ENCODE results near the gene GOLGA8S.
"Not testable (repeated sequence)": the region's sequence is repeated elsewhere in the genome, so short reads cannot be mapped to it uniquely, and the experiment has no call there.

The GOLGA8S gene, protein sequence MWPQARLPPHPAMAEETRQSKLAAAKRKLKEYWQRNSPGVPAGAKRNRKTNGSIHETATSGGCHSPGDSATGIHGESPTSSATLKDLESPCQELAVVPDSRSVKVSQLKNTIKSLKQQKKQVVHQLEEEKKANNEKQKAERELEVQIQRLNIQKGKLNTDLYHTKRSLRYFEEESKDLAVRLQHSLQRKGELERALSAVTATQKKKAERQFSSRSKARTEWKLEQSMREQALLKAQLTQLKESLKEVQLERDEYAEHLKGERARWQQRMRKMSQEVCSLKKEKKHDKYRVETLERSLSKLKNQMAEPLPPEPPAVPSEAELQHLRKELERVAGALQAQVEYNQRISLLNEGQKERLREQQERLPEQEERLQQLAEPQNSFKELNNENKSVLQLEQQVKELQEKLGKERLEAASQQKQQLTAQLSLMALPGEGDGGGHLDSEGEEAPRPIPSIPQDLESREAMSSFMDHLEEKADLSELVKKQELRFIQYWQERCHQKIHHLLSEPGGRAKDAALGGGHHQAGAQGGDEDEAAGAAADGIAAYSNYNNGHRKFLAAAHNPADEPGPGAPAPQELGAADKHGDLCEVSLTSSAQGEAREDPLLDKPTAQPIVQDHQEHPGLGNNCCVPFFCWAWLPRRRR

DNA sequence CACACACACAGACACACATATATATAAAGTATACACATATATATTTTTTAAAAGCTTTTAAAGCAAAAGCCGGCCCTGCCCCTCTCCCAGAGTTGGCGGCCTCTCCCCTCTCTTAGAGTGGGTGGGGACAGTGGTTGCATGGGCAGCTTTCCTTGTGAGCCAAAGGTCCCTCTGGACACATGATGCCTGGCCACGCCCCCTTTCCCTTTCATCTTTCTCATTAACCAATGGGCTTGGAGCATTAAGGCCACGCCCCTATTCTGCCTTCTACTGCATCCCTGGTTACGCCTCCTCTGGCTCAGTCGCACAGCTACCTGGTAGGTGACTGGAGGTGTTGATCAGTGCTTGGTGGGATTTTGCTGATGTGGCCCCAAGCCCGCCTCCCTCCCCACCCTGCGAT lies at the start of gene GOLGA8S:
Gene GOLGA8S (plus strand): TSS at position 301 of the 400 bp plus-strand sequence. CDS start 62 bp downstream, at position 363.
- H3K27ac Mint-ChIP-seq; intact Hi-C loops (cut with micrococcal nuclease); H3K9me3 Mint-ChIP-seq; H3K27me3 Mint-ChIP-seq; H3K4me1 Mint-ChIP-seq (ENCODE audit: low read depth); H3K4me3 Mint-ChIP-seq; H3K36me3 Mint-ChIP-seq (ENCODE audit: low read depth): not testable (repeated sequence)

DNA sequence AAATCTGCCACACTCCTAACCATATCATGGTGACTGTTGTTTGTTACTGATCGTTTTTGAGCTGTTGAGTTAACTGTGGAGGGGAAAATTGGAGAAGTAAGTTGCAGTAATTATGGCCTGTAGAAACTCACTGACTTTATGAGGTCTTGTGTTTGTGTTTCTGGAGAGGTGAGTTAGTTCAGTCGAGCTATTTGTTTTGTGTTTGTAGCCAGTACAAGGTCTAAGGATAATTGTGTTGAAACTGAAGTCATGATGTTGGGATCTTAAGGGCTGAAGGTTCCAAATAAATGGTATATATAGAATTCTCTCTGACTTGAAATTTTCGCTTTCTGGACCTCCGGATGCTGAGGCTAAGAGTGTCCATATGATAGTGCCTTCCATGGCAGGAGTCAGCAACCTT lies 49.7 kb upstream of the GOLGA8S start:
- H3K4me3 Mint-ChIP-seq: peak overlapping the region; percentile 88
- peak overlapping the region; percentile 80 for H3K27ac Mint-ChIP-seq
- H3K9me3 Mint-ChIP-seq; H3K27me3 Mint-ChIP-seq; intact Hi-C loops (cut with micrococcal nuclease): not testable (repeated sequence)
- peaks cover 48% of the 10 kb centered on the region for H3K36me3 Mint-ChIP-seq (ENCODE audit: low read depth)
- H3K4me1 Mint-ChIP-seq (ENCODE audit: low read depth): peaks cover 17% of the 10 kb centered on the region

DNA sequence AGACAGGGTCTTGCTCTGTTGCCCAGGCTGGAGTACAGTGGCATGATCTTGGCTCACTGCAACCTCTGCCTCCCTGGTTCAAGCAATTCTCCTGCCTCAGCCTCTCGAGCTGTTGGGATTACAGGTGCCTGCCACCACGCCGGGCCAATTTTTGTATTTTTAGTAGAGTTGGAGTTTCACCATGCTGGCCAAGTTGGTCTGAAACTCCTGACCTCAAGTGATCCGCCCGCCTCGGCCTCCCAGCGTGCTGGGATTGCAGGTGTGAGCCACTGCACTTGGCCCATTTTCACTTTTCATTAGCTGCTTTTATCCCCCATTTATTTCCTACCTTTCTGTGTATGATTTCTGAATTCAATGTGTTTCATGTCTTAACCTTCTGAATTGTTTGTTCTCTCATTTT lies 48.6 kb upstream of the GOLGA8S start:
- H3K27me3 Mint-ChIP-seq; H3K27ac Mint-ChIP-seq; intact Hi-C loops (cut with micrococcal nuclease); H3K9me3 Mint-ChIP-seq; H3K4me3 Mint-ChIP-seq: not testable (repeated sequence)
- peaks cover 59% of the 10 kb centered on the region for H3K36me3 Mint-ChIP-seq (ENCODE audit: low read depth)
- peaks cover 17% of the 10 kb centered on the region for H3K4me1 Mint-ChIP-seq (ENCODE audit: low read depth)

DNA sequence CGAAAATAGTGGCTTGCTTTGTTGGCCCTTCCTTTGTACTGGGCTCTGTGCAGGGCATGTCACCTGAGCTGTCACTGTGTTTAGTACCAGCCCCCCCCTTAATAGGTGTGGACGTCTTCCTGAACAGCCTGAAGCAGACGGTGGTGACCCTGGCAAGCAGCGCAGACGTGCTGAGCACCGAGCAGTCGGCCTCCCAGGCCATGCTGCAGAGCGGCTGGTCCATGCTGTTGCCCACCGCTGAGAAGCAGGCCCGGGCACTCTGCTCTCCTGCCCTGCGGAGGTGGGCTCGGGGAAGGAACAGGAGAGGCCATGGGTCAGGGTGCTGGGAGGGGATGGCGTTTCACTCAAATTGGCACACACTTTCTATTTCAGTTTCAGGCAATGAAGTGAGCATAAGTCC lies 43.3 kb upstream of the GOLGA8S start:
- H3K36me3 Mint-ChIP-seq (ENCODE audit: low read depth): peaks cover 54% of the 10 kb centered on the region
- H3K27ac Mint-ChIP-seq; H3K9me3 Mint-ChIP-seq; H3K27me3 Mint-ChIP-seq; intact Hi-C loops (cut with micrococcal nuclease); H3K4me3 Mint-ChIP-seq; H3K4me1 Mint-ChIP-seq (ENCODE audit: low read depth): not testable (repeated sequence)

DNA sequence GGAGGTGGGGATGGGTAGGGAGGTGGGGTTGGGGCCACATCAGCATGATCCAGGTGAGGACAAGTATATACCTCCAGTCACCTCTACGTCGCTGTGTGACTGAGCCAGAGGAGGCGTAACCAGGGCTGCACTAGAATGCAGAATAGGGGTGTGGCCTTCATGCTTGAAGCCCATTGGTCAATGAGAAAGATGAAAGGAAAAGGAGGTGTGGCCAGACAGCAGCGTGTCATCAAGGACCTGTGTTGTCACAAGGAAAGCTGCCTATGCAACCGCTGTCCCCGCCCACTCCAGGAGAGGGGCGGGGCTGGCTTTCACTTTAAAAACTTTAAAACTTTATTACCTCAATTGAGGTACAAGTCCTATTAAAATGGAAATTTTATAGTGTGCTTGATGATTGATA lies 20.5 kb upstream of the GOLGA8S start, which contains the start of gene GOLGA6L26:
Gene GOLGA6L26 (minus strand): TSS at position 101 of the 400 bp plus-strand sequence. CDS start 61 bp downstream, at position 40.
- intact Hi-C loops (cut with micrococcal nuclease); H3K9me3 Mint-ChIP-seq; H3K27me3 Mint-ChIP-seq; H3K4me3 Mint-ChIP-seq; H3K36me3 Mint-ChIP-seq (ENCODE audit: low read depth); H3K27ac Mint-ChIP-seq; H3K4me1 Mint-ChIP-seq (ENCODE audit: low read depth): not testable (repeated sequence)

DNA sequence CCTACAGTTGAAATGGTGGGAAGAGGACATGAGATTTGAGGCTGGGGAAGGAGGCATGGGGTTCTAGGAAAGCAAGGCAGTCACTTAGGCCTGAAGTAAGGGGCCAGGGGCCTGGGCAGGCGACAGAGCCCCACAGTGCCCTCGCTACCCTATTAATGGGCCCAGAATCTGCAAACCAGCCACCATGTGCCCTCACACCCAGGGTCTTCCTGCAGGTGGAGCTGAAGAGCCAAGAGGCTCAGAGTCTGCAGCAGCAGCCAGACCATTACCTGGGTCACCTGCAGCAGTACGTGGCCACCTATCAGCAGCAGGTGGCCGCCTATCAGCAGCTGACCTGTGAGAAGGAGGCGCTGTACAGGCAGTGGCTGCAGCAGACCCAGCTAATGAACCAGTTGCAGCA lies 8.1 kb downstream of the GOLGA8S start:
- H3K9me3 Mint-ChIP-seq; intact Hi-C loops (cut with micrococcal nuclease); H3K4me3 Mint-ChIP-seq; H3K27me3 Mint-ChIP-seq; H3K36me3 Mint-ChIP-seq (ENCODE audit: low read depth); H3K4me1 Mint-ChIP-seq (ENCODE audit: low read depth); H3K27ac Mint-ChIP-seq: not testable (repeated sequence)

DNA sequence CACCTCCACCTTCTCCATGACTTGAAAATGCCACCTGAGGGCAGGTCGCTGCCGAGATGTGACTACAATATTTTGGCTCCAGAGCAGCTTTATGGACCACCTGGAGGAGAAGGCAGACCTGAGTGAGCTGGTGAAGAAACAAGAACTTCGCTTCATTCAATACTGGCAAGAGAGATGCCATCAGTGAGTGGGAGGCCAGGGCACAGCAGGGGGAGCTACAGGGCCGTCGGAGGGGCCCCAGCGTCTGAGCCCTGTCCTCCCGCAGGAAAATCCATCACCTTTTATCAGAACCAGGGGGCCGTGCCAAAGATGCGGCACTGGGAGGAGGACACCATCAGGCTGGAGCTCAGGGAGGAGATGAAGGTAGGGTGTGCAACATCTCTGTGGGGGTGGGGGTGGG lies 9.7 kb downstream of the GOLGA8S start:
- H3K4me3 Mint-ChIP-seq; intact Hi-C loops (cut with micrococcal nuclease); H3K4me1 Mint-ChIP-seq (ENCODE audit: low read depth); H3K27ac Mint-ChIP-seq; H3K9me3 Mint-ChIP-seq; H3K36me3 Mint-ChIP-seq (ENCODE audit: low read depth); H3K27me3 Mint-ChIP-seq: not testable (repeated sequence)

DNA sequence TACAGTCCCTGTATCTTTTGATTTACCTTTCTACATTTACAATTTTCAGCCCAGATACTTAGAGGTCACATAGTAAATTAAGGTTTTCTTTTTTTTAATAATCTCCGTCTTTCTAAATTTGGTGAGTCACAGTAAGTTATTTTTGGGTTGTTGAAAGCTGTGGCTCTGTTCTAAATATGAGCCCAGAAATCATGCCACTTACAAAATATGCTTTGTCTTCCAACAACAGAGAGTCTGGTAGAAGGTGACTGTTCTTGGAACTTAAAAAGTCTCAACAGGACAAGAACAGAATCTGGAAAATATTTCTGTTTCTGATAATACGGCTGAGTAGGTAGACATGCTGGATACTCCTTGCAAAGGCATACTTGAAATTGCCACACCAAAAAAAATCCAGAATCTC lies 16.0 kb downstream of the GOLGA8S start:
- Mint-ChIP-seq H3K4me3 (no peak overlapping the region), H3K4me1 (ENCODE audit: low read depth) (no peaks in the 10 kb centered on the region), H3K27ac (no peak overlapping the region), H3K9me3 (no peaks in the 10 kb centered on the region), H3K27me3 (no peaks in the 10 kb centered on the region), H3K36me3 (ENCODE audit: low read depth) (no peaks in the 10 kb centered on the region)
- intact Hi-C loops (cut with micrococcal nuclease): no loop called here

DNA sequence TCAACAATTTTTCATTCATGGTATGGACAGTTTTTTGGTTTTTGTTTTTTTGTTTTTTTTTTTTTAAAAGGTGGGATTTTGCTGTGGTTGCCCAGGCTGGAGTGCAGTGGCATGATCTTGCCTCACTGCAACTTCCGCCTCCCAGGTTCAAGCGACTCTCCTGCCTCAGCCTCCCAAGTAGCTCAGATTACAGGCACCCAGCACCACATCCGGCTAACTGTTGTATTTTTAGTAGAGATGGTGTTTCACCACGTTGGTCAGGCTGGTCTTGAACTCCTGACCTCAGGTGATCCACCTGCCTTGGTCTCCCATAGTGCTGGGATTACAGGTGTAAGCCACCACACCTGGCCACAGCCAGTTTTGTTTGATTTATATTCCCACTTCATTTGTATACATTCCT lies 16.6 kb downstream of the GOLGA8S start:
- H3K4me3 Mint-ChIP-seq; H3K4me1 Mint-ChIP-seq (ENCODE audit: low read depth); H3K36me3 Mint-ChIP-seq (ENCODE audit: low read depth); H3K27ac Mint-ChIP-seq; H3K9me3 Mint-ChIP-seq; H3K27me3 Mint-ChIP-seq; intact Hi-C loops (cut with micrococcal nuclease): not testable (repeated sequence)

DNA sequence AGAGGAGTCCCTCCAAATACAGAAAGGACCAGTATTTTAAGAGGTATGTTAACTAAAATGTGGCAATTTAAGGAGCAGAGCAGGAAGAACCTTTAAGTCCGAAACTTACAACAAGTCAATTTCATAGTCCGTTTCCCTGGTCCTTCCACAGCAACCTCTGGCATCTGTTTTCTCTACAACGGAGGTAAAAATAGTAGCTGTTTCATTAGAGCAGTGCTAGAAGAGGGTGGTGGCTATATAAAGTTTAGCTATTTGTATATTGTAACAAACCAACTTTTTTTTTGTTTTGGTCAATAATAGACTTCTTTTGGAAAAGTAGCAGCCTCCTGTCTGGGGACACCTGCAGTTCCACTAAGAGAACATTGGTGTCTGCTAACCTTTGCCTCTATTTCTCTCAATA lies 17.3 kb downstream of the GOLGA8S start:
- H3K9me3 Mint-ChIP-seq; H3K4me1 Mint-ChIP-seq (ENCODE audit: low read depth); H3K36me3 Mint-ChIP-seq (ENCODE audit: low read depth); intact Hi-C loops (cut with micrococcal nuclease); H3K27me3 Mint-ChIP-seq; H3K4me3 Mint-ChIP-seq; H3K27ac Mint-ChIP-seq: not testable (repeated sequence)

DNA sequence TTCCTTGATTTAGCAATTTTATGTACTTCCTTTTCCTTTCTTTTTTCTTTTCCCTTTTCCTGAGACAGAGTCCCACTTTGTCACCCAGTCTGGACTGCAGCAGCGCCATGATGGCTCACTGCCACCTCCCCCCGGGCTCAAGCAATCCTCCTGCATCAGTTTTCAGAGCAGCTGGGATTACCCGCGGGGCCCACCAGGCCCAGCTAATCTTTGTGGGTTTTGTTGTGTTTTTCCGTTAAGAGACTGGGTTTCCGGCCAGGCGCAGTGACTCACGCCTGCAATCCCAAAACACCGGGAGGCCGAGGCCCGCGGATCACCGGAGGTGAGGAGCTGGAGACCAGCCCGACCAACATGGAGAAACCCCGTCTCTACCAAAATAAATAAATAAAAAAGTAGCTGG lies 17.7 kb downstream of the GOLGA8S start:
- no peak overlapping the region for H3K4me3 Mint-ChIP-seq
- no peaks in the 10 kb centered on the region for H3K9me3 Mint-ChIP-seq
- no peak overlapping the region for H3K27ac Mint-ChIP-seq
- no peaks in the 10 kb centered on the region for H3K4me1 Mint-ChIP-seq (ENCODE audit: low read depth)
- intact Hi-C loops (cut with micrococcal nuclease): no loop called here
- H3K36me3 Mint-ChIP-seq (ENCODE audit: low read depth): no peaks in the 10 kb centered on the region
- no peaks in the 10 kb centered on the region for H3K27me3 Mint-ChIP-seq

DNA sequence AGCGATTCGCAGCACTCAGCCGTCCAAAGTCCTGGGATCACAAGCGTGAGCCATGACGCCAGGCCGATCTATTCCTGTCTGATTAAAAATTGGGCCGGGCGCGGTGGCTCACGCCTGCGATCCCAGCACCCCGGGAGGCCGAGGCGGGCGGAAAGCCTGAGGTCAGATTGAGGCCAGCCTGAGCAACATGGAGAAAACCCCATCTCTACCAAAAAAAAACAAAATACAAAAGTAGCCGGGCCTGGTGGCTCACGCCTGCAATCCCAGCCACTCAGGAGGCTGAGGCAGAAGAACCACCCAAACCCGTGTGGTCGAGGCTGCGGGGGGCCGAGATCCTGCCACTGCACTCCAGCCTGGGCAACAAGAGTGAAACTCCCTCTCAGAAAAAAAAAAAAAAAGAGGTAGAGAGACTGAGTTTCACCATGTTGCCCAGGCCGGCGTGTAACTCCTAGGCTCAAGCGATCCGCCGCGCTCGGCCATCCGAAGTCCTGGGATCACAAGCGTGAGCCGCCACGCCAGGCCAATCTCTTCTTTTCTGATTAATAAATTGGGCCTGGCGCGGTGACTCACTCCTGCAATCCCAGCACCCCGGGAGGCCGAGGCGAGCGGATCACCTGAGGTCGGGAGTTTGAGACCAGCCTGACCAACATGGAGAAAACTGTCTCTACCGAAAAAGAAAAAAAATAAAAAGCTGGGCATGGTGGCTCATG lies 18.5 kb downstream of the GOLGA8S start:
- H3K27me3 Mint-ChIP-seq; H3K36me3 Mint-ChIP-seq (ENCODE audit: low read depth); H3K4me3 Mint-ChIP-seq; intact Hi-C loops (cut with micrococcal nuclease); H3K9me3 Mint-ChIP-seq; H3K4me1 Mint-ChIP-seq (ENCODE audit: low read depth); H3K27ac Mint-ChIP-seq: not testable (repeated sequence)

DNA sequence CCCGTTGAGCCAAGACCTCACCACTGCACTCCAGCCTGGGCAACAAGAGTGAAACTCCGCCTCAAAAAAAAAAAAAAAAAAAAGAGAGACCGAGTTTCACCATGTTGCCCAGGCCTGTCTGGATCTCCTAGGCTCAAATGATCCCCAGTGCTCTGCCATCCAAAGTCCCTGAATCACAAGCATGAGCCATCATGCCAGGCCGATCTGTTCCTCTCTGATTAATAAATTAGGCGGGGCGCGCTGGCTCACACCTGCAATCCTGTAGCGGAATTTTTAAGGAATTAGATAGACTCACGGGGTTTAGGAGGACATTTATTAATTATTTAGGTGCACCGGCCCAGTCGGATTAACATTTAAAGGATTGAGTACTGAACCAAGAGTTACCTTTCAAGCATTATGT lies 19.7 kb downstream of the GOLGA8S start:
- H3K27ac Mint-ChIP-seq; H3K27me3 Mint-ChIP-seq; H3K4me1 Mint-ChIP-seq (ENCODE audit: low read depth); H3K4me3 Mint-ChIP-seq; intact Hi-C loops (cut with micrococcal nuclease); H3K36me3 Mint-ChIP-seq (ENCODE audit: low read depth); H3K9me3 Mint-ChIP-seq: not testable (repeated sequence)

DNA sequence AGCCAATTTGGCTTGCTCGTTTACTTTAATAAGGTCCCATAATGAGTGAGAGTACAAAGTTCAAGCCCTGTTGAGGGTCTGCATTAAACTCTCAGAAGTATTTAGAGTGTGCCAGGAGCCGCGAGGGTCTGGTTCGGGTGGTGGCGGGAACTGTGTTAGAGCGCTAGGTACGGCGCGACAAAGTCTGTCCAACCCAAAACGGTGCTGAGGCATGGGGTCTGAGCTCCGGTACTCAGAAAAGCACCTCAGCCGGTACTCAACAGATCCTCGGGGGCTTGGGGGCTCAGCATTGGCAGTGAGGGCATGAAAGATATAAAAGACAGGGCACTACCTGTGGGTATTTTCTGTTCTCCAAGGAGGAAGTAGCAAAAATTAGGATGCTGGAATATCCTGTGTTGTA lies 24.4 kb downstream of the GOLGA8S start:
- H3K4me3 Mint-ChIP-seq; intact Hi-C loops (cut with micrococcal nuclease): not testable (repeated sequence)

More for the DNA sequence above, 24.4 kb downstream of the GOLGA8S start:
- not testable (repeated sequence) for H3K36me3 Mint-ChIP-seq (ENCODE audit: low read depth); H3K27ac Mint-ChIP-seq; H3K27me3 Mint-ChIP-seq; H3K9me3 Mint-ChIP-seq; H3K4me1 Mint-ChIP-seq (ENCODE audit: low read depth)
